Measurements from ENCODE around the gene IL36B.

The IL36B gene

DNA sequence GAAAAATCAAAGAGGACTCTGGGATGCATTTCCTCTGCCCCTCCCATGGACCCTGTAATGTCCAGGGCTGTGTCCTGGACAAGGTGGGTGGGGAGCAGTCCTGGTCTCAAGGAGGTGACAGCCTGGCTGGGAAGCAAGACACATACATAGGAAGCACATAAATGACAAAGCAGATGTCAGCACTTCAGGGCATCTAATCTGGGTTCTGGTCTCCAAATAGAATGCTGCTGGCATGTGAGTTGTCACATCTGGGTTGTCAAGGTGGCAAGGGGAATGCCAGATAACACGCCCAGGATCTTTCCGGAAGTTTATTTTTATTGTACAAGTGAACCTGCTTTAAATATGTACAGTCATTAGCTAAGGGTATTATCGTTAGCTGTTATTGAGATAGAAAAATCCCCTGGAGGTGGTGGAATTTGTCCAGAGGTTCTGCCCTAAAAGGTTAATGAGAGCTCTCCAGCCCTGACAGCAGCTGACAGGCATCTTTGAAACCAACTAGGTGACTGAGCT, 20.7 kb upstream of the IL36B start:
- Histone ChIP-seq H3K9me3 (ENCODE audit: control insufficient read depth, low read depth, low read length) (no peaks in the 10 kb centered on the region), H3K27me3 (ENCODE audit: control insufficient read depth, insufficient read depth, low read length) (no peaks in the 10 kb centered on the region), H3K4me1 (ENCODE audit: control insufficient read depth, low read depth, low read length) (no peaks in the 10 kb centered on the region), H3K9ac (ENCODE audit: low read length) (no peak overlapping the region), H3K4me3 (ENCODE audit: low read length) (no peak overlapping the region), H3K36me3 (ENCODE audit: control insufficient read depth, low read depth, low read length) (no peaks in the 10 kb centered on the region), H3K27ac (ENCODE audit: low read length) (no peak overlapping the region)

DNA sequence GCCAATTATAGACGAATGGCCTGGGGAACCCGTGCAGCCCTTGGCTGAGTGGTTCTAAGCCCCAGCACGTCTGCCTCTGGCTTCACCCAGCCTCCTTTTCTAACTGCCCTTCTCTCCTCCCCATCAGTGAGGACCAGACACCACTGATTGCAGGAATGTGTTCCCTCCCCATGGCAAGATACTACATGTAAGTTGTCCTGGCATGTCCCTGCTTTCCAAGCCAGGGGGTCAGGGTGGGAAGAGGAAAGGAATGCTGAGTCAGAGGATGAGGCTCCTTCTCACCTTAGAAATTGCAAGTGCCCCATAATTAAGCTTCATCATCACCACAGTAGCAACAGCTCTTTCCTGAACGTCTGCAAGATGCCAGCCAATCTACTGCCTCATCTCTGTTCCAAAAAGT, 19.9 kb upstream of the IL36B start:
- Histone ChIP-seq H3K36me3 (ENCODE audit: control insufficient read depth, low read depth, low read length) (no peaks in the 10 kb centered on the region), H3K4me1 (ENCODE audit: control insufficient read depth, low read depth, low read length) (no peaks in the 10 kb centered on the region)

DNA sequence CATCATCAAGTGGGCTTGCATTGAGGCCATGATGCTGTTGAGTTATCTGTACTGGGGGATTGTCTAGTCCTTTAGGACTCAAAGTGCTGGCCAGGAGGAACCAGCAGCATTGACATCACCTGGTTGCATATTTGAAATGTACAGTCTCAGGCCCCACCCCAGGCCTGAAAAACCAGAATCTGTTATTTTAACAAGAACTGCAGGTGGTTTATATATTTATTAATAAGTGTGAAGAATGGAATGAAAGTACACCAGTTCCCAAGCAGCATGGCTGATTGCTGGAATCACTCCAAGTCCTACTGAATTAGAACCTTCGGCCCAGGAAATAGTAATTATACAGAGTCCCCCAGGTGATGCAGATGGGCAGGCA, 17.9 kb upstream of the IL36B start:
- H3K4me1 ChIP-seq (ENCODE audit: control insufficient read depth, low read depth, low read length): no peaks in the 10 kb centered on the region
- no peak overlapping the region for H3K4me3 ChIP-seq (ENCODE audit: low read length)
- H3K36me3 ChIP-seq (ENCODE audit: control insufficient read depth, low read depth, low read length): no peaks in the 10 kb centered on the region
- H3K9me3 ChIP-seq (ENCODE audit: control insufficient read depth, low read depth, low read length): no peaks in the 10 kb centered on the region
- H3K27ac ChIP-seq (ENCODE audit: low read length): no peak overlapping the region
- H3K9ac ChIP-seq (ENCODE audit: low read length): no peak overlapping the region
- no peaks in the 10 kb centered on the region for H3K27me3 ChIP-seq (ENCODE audit: control insufficient read depth, insufficient read depth, low read length)

More for the DNA sequence above, 19.9 kb upstream of the IL36B start:
- no peak overlapping the region for H3K27ac ChIP-seq (ENCODE audit: low read length)
- H3K27me3 ChIP-seq (ENCODE audit: control insufficient read depth, insufficient read depth, low read length): no peaks in the 10 kb centered on the region
- no peak overlapping the region for H3K9ac ChIP-seq (ENCODE audit: low read length)
- H3K4me3 ChIP-seq (ENCODE audit: low read length): no peak overlapping the region
- no peaks in the 10 kb centered on the region for H3K9me3 ChIP-seq (ENCODE audit: control insufficient read depth, low read depth, low read length)

DNA sequence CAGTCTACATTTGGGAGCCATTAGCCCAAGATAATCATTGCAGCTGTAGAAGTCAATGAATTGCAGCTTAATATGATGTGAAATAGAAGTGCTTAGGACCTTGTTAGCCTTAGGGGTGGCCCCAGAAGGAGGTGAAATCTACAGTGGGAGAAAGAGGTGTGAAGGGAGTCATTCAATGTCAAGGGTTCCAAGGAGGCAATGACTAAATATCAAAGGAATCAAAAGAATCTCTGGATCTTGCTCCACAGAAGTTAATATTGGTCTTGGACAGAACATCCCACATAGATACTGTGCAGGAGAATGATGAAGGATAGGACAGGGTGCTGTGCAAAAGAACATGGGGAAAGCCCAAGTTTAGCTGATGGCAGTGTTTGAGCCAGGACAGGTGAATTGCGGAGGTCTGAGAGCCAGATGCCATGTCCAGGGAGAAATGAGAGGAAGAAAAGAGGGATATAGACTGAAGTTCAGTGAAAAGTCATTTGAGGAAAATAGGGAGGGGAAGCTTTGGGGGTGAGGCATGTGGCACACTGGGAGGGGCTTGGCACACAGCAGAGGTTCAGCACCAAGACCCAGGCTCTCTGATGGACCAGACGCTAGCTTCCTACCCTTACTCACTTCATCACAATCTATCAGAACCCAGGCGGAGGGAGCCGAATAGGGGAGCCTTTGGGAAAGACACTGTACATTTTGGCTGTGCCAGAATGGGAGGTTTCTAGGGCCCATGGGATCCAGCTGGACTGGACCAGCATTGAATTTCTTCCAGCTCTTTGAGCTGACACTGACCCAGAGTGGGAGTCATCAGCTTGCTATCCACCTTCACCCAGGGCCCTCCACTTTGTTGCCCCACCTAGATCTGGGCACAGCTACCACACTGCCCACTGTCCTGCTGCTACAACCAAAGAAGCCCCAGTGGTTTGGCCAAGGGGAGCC, 17.3 kb upstream of the IL36B start:
- H3K9me3 ChIP-seq (ENCODE audit: control insufficient read depth, low read depth, low read length): no peaks in the 10 kb centered on the region
- H3K4me1 ChIP-seq (ENCODE audit: control insufficient read depth, low read depth, low read length): no peaks in the 10 kb centered on the region
- no peak overlapping the region for H3K27ac ChIP-seq (ENCODE audit: low read length)

DNA sequence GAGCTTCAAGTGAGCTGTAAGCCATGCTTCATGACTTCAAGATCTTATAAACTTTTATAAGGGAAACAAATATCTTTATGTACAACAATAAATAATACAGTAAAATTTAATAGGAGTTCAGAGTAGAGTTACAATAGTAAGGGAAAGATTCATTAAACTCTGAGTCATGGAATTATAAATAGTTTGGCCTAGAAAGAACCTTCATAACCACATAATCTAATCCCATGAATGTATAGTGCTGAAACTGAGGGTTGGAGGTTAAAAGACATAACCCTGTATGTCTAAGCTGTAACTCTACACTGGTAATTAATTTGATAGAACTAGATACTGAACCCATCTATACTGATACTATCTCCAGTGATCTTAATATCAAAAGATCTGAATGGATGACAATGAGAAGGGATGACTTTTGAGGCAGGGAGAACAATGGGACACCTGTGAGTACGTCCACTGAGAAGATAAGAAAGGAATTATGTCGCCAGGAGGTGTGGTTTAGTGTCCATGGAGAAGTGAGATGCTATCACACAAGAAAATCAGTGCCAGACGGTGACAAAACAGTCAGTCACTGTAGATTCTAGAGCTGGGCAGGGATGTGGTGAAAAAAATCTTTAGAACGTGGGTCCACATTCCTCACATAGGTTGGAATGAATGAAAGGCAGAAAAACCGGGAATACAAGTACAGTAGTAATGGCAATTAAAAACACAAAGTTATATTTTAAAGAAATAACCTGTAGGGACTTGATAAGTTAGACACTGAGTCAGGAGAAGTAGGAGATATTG, 16.2 kb upstream of the IL36B start:
- Histone ChIP-seq H3K4me1 (ENCODE audit: control insufficient read depth, low read depth, low read length) (no peaks in the 10 kb centered on the region), H3K27me3 (ENCODE audit: control insufficient read depth, insufficient read depth, low read length) (no peaks in the 10 kb centered on the region), H3K4me3 (ENCODE audit: low read length) (no peak overlapping the region), H3K9me3 (ENCODE audit: control insufficient read depth, low read depth, low read length) (no peaks in the 10 kb centered on the region), H3K36me3 (ENCODE audit: control insufficient read depth, low read depth, low read length) (no peaks in the 10 kb centered on the region), H3K27ac (ENCODE audit: low read length) (no peak overlapping the region), H3K9ac (ENCODE audit: low read length) (no peak overlapping the region)

More for the DNA sequence above, 17.3 kb upstream of the IL36B start:
- Histone ChIP-seq H3K36me3 (ENCODE audit: control insufficient read depth, low read depth, low read length) (no peaks in the 10 kb centered on the region), H3K4me3 (ENCODE audit: low read length) (no peak overlapping the region), H3K9ac (ENCODE audit: low read length) (no peak overlapping the region), H3K27me3 (ENCODE audit: control insufficient read depth, insufficient read depth, low read length) (no peaks in the 10 kb centered on the region)

DNA sequence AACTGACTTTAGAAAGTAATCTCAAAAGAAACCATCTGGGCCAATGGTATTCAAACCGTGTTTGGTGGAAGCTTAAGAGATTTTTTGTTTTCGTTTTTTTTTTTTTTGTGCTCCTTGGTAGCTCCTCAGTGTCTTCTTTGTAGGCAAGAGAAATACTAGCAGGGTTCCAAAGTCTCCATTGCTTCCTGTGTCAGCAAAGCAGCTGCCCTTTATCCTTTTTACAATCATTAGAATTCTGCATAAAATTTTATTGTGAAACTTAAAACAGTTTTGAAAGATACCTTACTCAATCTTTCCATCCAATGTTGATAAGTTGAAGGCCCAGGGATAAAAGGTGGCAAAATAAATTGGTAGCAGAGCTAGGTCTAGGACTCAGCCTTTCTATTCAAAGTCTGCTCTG, 15.6 kb upstream of the IL36B start:
- H3K36me3 ChIP-seq (ENCODE audit: control insufficient read depth, low read depth, low read length): no peaks in the 10 kb centered on the region
- no peak overlapping the region for H3K27ac ChIP-seq (ENCODE audit: low read length)
- H3K9me3 ChIP-seq (ENCODE audit: control insufficient read depth, low read depth, low read length): no peaks in the 10 kb centered on the region
- no peaks in the 10 kb centered on the region for H3K4me1 ChIP-seq (ENCODE audit: control insufficient read depth, low read depth, low read length)
- no peak overlapping the region for H3K9ac ChIP-seq (ENCODE audit: low read length)
- no peak overlapping the region for H3K4me3 ChIP-seq (ENCODE audit: low read length)
- H3K27me3 ChIP-seq (ENCODE audit: control insufficient read depth, insufficient read depth, low read length): no peaks in the 10 kb centered on the region

DNA sequence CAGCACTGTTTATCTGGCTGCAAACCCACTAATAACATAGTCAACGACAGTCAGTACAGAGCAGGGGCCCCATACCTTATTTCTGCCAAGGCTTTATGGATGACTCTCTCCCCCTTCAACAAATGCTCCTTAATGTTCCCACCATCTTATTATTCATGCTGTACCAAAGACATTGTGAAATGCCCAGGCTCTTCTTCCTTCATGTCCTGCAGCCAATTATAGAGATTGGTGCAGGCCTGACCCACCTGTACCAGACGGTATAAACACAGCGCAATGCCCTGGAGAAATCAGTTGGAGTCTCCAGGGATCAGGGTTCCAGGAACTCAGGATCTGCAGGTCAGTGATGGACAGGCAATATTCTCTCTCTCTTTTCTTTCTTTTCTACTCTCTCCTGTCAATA, 15.0 kb upstream of the IL36B start, which contains the start of gene IL1F10:
Gene IL1F10, plus strand, starts transcription at position 290 of the 400 bp plus-strand sequence. CDS start 4,769 bp downstream, outside the sequence.
- H3K4me3 ChIP-seq (ENCODE audit: low read length): no peak within 1 kb of the TSS
- H3K4me1 ChIP-seq (ENCODE audit: control insufficient read depth, low read depth, low read length): no peaks in the 10 kb centered on the region
- no peak within 1 kb of the TSS for H3K9ac ChIP-seq (ENCODE audit: low read length)
- H3K9me3 ChIP-seq (ENCODE audit: control insufficient read depth, low read depth, low read length): no peaks in the 10 kb centered on the region
- no peaks in the 10 kb centered on the region for H3K36me3 ChIP-seq (ENCODE audit: control insufficient read depth, low read depth, low read length)
- H3K27me3 ChIP-seq (ENCODE audit: control insufficient read depth, insufficient read depth, low read length): no peaks in the 10 kb centered on the region
- H3K27ac ChIP-seq (ENCODE audit: low read length): no peak within 1 kb of the TSS

DNA sequence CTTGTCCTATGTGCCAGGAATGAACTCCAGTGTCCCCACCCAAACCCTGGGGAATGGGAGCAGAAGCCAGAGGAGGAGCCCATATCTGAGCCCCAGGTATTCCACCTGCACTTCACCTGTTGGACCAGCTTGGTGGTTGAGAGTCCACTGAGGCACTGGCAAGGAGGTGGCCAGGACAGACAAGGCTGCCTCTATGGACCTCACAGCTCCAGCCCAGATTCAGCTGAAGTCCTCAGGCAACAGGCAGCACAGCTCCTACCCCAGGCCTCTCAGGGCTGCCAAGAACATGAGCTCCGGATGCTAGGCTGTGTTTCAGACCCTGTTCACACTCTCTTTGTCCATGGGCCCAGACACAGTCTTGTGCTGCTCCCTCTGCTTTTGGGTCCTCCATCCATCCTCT, 12.2 kb upstream of the IL36B start:
- H3K4me3 ChIP-seq (ENCODE audit: low read length): no peak overlapping the region
- H3K9me3 ChIP-seq (ENCODE audit: control insufficient read depth, low read depth, low read length): no peaks in the 10 kb centered on the region
- H3K9ac ChIP-seq (ENCODE audit: low read length): no peak overlapping the region
- H3K27me3 ChIP-seq (ENCODE audit: control insufficient read depth, insufficient read depth, low read length): no peaks in the 10 kb centered on the region
- no peaks in the 10 kb centered on the region for H3K4me1 ChIP-seq (ENCODE audit: control insufficient read depth, low read depth, low read length)
- no peaks in the 10 kb centered on the region for H3K36me3 ChIP-seq (ENCODE audit: control insufficient read depth, low read depth, low read length)
- H3K27ac ChIP-seq (ENCODE audit: low read length): no peak overlapping the region

DNA sequence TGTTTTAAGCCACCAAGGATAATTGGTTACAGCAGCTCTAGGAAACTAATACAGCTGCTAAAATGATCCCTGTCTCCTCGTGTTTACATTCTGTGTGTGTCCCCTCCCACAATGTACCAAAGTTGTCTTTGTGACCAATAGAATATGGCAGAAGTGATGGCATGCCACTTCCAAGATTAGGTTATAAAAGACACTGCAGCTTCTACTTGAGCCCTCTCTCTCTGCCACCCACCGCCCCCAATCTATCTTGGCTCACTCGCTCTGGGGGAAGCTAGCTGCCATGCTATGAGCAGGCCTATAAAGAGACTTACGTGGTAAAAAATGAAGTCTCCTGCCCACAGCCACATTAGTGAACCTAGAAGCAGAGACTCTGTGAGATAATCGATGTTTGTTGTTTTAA, 11.6 kb upstream of the IL36B start:
- no peak overlapping the region for H3K9ac ChIP-seq (ENCODE audit: low read length)
- no peaks in the 10 kb centered on the region for H3K27me3 ChIP-seq (ENCODE audit: control insufficient read depth, insufficient read depth, low read length)
- no peak overlapping the region for H3K4me3 ChIP-seq (ENCODE audit: low read length)
- no peaks in the 10 kb centered on the region for H3K36me3 ChIP-seq (ENCODE audit: control insufficient read depth, low read depth, low read length)
- H3K27ac ChIP-seq (ENCODE audit: low read length): no peak overlapping the region
- H3K9me3 ChIP-seq (ENCODE audit: control insufficient read depth, low read depth, low read length): no peaks in the 10 kb centered on the region
- no peaks in the 10 kb centered on the region for H3K4me1 ChIP-seq (ENCODE audit: control insufficient read depth, low read depth, low read length)

DNA sequence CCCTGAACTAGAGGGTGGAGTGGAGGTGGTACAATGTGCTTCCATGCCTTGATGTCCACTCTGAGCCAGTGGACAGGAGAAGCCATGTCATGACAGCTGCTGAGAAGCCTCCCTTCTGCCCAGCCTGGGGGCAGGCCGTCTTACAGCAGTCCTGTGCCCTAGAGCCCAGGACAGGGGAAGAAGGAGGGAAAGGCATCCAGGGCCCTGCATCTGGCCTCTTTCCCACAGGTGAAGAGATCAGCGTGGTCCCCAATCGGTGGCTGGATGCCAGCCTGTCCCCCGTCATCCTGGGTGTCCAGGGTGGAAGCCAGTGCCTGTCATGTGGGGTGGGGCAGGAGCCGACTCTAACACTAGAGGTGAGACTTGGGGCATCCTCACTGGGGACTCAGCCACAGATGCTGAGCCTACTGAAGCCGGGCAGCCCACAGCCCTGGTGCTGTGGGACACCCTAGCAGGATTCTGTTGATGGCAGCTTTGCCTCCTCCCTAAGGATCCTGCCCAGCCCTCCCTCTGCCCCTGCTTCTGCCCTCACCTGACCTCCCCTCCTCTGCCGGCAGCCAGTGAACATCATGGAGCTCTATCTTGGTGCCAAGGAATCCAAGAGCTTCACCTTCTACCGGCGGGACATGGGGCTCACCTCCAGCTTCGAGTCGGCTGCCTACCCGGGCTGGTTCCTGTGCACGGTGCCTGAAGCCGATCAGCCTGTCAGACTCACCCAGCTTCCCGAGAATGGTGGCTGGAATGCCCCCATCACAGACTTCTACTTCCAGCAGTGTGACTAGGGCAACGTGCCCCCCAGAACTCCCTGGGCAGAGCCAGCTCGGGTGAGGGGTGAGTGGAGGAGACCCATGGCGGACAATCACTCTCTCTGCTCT, 9.5 kb upstream of the IL36B start:
- Histone ChIP-seq H3K36me3 (ENCODE audit: control insufficient read depth, low read depth, low read length) (no peaks in the 10 kb centered on the region), H3K27me3 (ENCODE audit: control insufficient read depth, insufficient read depth, low read length) (no peaks in the 10 kb centered on the region), H3K9me3 (ENCODE audit: control insufficient read depth, low read depth, low read length) (no peaks in the 10 kb centered on the region), H3K4me1 (ENCODE audit: control insufficient read depth, low read depth, low read length) (no peaks in the 10 kb centered on the region), H3K4me3 (ENCODE audit: low read length) (no peak overlapping the region), H3K9ac (ENCODE audit: low read length) (no peak overlapping the region), H3K27ac (ENCODE audit: low read length) (no peak overlapping the region)

DNA sequence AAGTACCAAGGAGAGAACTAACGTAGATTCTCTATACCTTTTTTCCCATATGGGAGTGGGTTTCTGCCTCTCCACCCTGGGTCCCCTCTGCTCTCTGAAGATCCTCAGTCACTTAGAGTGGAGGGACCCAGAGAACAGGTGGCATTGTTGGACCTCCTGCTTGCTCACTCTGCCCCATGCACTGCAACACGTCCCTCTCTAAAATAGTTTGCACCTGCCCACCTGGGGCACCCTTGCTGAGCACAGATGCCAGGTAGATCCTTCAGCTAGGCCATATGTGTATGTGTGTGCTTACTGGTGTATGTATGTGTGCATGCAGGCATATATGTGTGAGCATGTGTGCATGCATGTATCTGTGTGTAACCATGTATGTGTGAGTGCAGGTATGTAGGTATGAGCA, 8.6 kb upstream of the IL36B start:
- H3K9me3 ChIP-seq (ENCODE audit: control insufficient read depth, low read depth, low read length): no peaks in the 10 kb centered on the region
- H3K36me3 ChIP-seq (ENCODE audit: control insufficient read depth, low read depth, low read length): no peaks in the 10 kb centered on the region
- H3K9ac ChIP-seq (ENCODE audit: low read length): no peak overlapping the region
- H3K4me3 ChIP-seq (ENCODE audit: low read length): no peak overlapping the region
- H3K27me3 ChIP-seq (ENCODE audit: control insufficient read depth, insufficient read depth, low read length): no peaks in the 10 kb centered on the region
- no peak overlapping the region for H3K27ac ChIP-seq (ENCODE audit: low read length)
- no peaks in the 10 kb centered on the region for H3K4me1 ChIP-seq (ENCODE audit: control insufficient read depth, low read depth, low read length)

Measured in iPS-18a (cell line).